Measurements from ENCODE around the gene TMEM253.

Gene TMEM253

GRCh38 chr14:21100931-21101330, at the start of gene TMEM253:
Gene TMEM253, plus strand, starts transcription at chr14:21101066. Its CDS starts 278 bp downstream, at chr14:21101344.
- no peak for FAIRE-seq

GRCh38 chr14:21053184-21054122, 47.4 kb upstream of the TMEM253 start:
- no peak for FAIRE-seq

GRCh38 chr14:21054123-21054767, 46.6 kb upstream of the TMEM253 start:
- no peak for FAIRE-seq

- FAIRE-seq: no peak
These were observed 46.1 kb upstream of the TMEM253 start for GRCh38 chr14:21054768-21055145.

GRCh38 chr14:21055432-21056117, 45.3 kb upstream of the TMEM253 start:
- FAIRE-seq: no peak

GRCh38 chr14:21056520-21057163, 44.2 kb upstream of the TMEM253 start:
- FAIRE-seq: no peak

- FAIRE-seq: no peak
These were observed 42.8 kb upstream of the TMEM253 start, which contains the start of gene RNASE8 for GRCh38 chr14:21057803-21058675. Gene RNASE8, plus strand, starts transcription at chr14:21057822. Its CDS starts 71 bp downstream, at chr14:21057893.

- no peak for FAIRE-seq
These were observed 42.0 kb upstream of the TMEM253 start for GRCh38 chr14:21058903-21059302.

- FAIRE-seq: no peak
These were observed 40.8 kb upstream of the TMEM253 start for GRCh38 chr14:21059842-21060613.

- FAIRE-seq: no peak
These were observed 40.1 kb upstream of the TMEM253 start for GRCh38 chr14:21060614-21061346.

GRCh38 chr14:21061347-21061668, 39.6 kb upstream of the TMEM253 start:
- FAIRE-seq: no peak

GRCh38 chr14:21063479-21063878, 37.4 kb upstream of the TMEM253 start:
- no peak for FAIRE-seq

- no peak for FAIRE-seq
These were observed 33.9 kb upstream of the TMEM253 start for GRCh38 chr14:21066882-21067502.

GRCh38 chr14:21068521-21069387, 32.1 kb upstream of the TMEM253 start:
- no peak for FAIRE-seq

GRCh38 chr14:21069388-21070082, 31.3 kb upstream of the TMEM253 start:
- no peak for FAIRE-seq

GRCh38 chr14:21070083-21070609, 30.7 kb upstream of the TMEM253 start, which contains the start of gene ARHGEF40:
Gene ARHGEF40, plus strand, starts transcription at chr14:21070304. Its CDS starts 93 bp downstream, at chr14:21070397.
- no peak for FAIRE-seq

- no peak for FAIRE-seq
These were observed 30.1 kb upstream of the TMEM253 start for GRCh38 chr14:21070610-21071224.
